Endothelial cell of umbilical vein (primary cell): ENCODE results near the gene ARHGEF6.

Experiments used
- EZH2 ChIP-seq: IDR thresholded peaks from 2 replicates; pipeline ENCODE4 v1.6.1; 2012; ENCODE audit warnings: borderline replicate concordance, low read depth, mild to moderate bottlenecking, moderate library complexity, low read length, inconsistent platforms; ENCODE audit not compliant: severe bottlenecking
- FOS ChIP-seq: IDR thresholded peaks from 2 replicates; pipeline ENCODE4 v1.6.1; 2011; ENCODE audit warnings: mild to moderate bottlenecking, low read length, moderate library complexity, borderline replicate concordance; ENCODE audit not compliant: insufficient read depth
- GATA2 ChIP-seq: IDR thresholded peaks from 2 replicates; pipeline ENCODE4 v1.7.0; 2011; ENCODE audit warnings: low read depth, mild to moderate bottlenecking, moderate library complexity, mixed read lengths, low read length; ENCODE audit not compliant: insufficient read length, insufficient read depth
- JUN ChIP-seq: IDR thresholded peaks from 2 replicates; pipeline ENCODE4 v1.6.1; 2011; ENCODE audit warnings: borderline replicate concordance, low read depth; ENCODE audit not compliant: insufficient read length, insufficient read depth
- POLR2A ChIP-seq: IDR thresholded peaks from 2 replicates; pipeline ENCODE4 v1.6.1; 2012; ENCODE audit warnings: low read depth, mild to moderate bottlenecking, control low read depth, low read length
- POLR2AphosphoS5 ChIP-seq: IDR thresholded peaks from 2 replicates; pipeline ENCODE4 v1.6.1; 2012; ENCODE audit warnings: low read depth, mild to moderate bottlenecking, control low read depth, low read length, moderate library complexity; ENCODE audit not compliant: insufficient read depth
- TF ChIP-seq, protein P1 (sequence below), 2 donors: IDR thresholded peaks; 1 replicate in 1 of 2; 2 replicates in 1 of 2; pipeline ENCODE4 v1.5.1; 2011; ENCODE audit warnings: low read length in 2 of 2, mild to moderate bottlenecking in 2 of 2, moderate library complexity in 2 of 2, control low read depth in 1 of 2, inconsistent platforms in 1 of 2, low read depth in 1 of 2; ENCODE audit not compliant: insufficient read depth in 1 of 2; ENCODE audit errors: extremely low read depth in 1 of 2
- TF ChIP-seq, protein P2 (sequence below): IDR thresholded peaks from 2 replicates; pipeline ENCODE4 v1.6.1; 2011; ENCODE audit not compliant: insufficient read depth, insufficient read length

DNA sequence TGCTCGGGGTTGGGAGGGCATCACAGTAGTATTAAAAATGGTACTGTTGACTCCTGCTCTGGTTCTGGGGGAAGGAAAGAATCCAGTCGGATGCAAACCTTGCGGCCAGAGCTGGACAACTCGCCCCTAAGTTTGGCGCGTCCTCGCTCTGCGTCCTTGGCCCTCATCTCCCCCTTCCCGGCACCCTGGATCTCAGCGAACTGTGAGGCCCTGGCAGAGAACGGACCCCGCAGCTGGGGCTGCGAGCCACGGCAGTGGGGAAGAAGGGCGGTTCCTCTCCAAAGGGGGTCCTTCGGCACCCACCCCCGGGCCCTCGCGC is 14.0 kb downstream of the ARHGEF6 start:
- TF ChIP-seq, protein P1, sequence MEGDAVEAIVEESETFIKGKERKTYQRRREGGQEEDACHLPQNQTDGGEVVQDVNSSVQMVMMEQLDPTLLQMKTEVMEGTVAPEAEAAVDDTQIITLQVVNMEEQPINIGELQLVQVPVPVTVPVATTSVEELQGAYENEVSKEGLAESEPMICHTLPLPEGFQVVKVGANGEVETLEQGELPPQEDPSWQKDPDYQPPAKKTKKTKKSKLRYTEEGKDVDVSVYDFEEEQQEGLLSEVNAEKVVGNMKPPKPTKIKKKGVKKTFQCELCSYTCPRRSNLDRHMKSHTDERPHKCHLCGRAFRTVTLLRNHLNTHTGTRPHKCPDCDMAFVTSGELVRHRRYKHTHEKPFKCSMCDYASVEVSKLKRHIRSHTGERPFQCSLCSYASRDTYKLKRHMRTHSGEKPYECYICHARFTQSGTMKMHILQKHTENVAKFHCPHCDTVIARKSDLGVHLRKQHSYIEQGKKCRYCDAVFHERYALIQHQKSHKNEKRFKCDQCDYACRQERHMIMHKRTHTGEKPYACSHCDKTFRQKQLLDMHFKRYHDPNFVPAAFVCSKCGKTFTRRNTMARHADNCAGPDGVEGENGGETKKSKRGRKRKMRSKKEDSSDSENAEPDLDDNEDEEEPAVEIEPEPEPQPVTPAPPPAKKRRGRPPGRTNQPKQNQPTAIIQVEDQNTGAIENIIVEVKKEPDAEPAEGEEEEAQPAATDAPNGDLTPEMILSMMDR (IDR thresholded peaks at IDR 0.05; ENCODE audit: extremely low read depth in 1 of 2, insufficient read depth in 1 of 2, low read depth in 1 of 2, low read length in 2 of 2), result no peak
- TF ChIP-seq, protein P2, sequence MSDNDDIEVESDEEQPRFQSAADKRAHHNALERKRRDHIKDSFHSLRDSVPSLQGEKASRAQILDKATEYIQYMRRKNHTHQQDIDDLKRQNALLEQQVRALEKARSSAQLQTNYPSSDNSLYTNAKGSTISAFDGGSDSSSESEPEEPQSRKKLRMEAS, result no peak
- TF ChIP-seq JUN (no peak), POLR2AphosphoS5 (no peak), POLR2A (no peak), GATA2 (no peak), EZH2 (no peak), FOS (no peak)
